H9 (cell line): ENCODE results near the gene SNX14. TPM values are rescaled to one million over a fixed set of nuclear protein-coding genes. Genes with fewer than 3 reads are reported as not detected.

Source experiments
- DNase-seq: peaks from one replicate; pipeline ENCODE4 v3.0.0-alpha.2; 2017
- H2AFZ ChIP-seq: one replicate; pipeline ENCODE4 v1.6.1; 2013; ENCODE audit warnings: mild to moderate bottlenecking, low read length, control low read depth, moderate library complexity
- H2AK5ac ChIP-seq: 2 replicates; pipeline ENCODE4 v1.6.1; 2013; ENCODE audit warnings: low read length, control low read depth, mixed read lengths; ENCODE audit not compliant: insufficient read length
- H2BK120ac ChIP-seq: one replicate; pipeline ENCODE4 v1.6.1; 2013; ENCODE audit warnings: low read depth, mild to moderate bottlenecking, low read length, control low read depth, inconsistent platforms; ENCODE audit not compliant: poor library complexity, severe bottlenecking
- H2BK12ac ChIP-seq: 2 replicates; pipeline ENCODE4 v1.6.1; 2013; ENCODE audit warnings: low read length, control low read depth, mixed read lengths, low read depth; ENCODE audit not compliant: insufficient read length
- H2BK15ac ChIP-seq: 2 replicates; pipeline ENCODE4 v1.6.1; 2013; ENCODE audit warnings: low read depth, low read length, control low read depth
- H2BK20ac ChIP-seq: one replicate; pipeline ENCODE4 v1.6.1; 2013; ENCODE audit warnings: low read depth, mild to moderate bottlenecking, low read length, control low read depth, inconsistent platforms; ENCODE audit not compliant: poor library complexity, severe bottlenecking
- H2BK5ac ChIP-seq: 2 replicates; pipeline ENCODE4 v1.6.1; 2013; ENCODE audit warnings: low read length, control low read depth, mixed read lengths; ENCODE audit not compliant: insufficient read length
- H3K14ac ChIP-seq: 2 replicates; pipeline ENCODE4 v1.6.1; 2013; ENCODE audit warnings: low read length, control low read depth; ENCODE audit not compliant: insufficient read depth
- H3K18ac ChIP-seq: 2 replicates; pipeline ENCODE4 v1.6.1; 2013; ENCODE audit warnings: low read depth, mild to moderate bottlenecking, mixed read lengths, low read length, control low read depth; ENCODE audit not compliant: insufficient read length
- H3K23ac ChIP-seq: 2 replicates; pipeline ENCODE4 v1.6.1; 2013; ENCODE audit warnings: low read length, control low read depth, mixed read lengths, low read depth; ENCODE audit not compliant: insufficient read length
- H3K23me2 ChIP-seq: 2 replicates; pipeline ENCODE4 v1.6.1; 2013; ENCODE audit warnings: low read depth, mild to moderate bottlenecking, mixed read lengths, low read length, control low read depth; ENCODE audit not compliant: insufficient read length, poor library complexity, severe bottlenecking
- H3K27ac ChIP-seq: 2 replicates; pipeline ENCODE4 v1.5.1; 2013; ENCODE audit warnings: low read length, control low read depth, mixed read lengths, low read depth; ENCODE audit not compliant: insufficient read length
- H3K27me3 ChIP-seq: 2 replicates; pipeline ENCODE4 v1.6.1; 2013; ENCODE audit warnings: low read length, control low read depth, inconsistent platforms; ENCODE audit not compliant: insufficient read depth
- H3K4ac ChIP-seq: 2 replicates; pipeline ENCODE4 v1.6.1; 2013; ENCODE audit warnings: low read depth, mild to moderate bottlenecking, control low read depth, inconsistent platforms, low read length, moderate library complexity
- H3K4me1 ChIP-seq: 2 replicates; pipeline ENCODE4 v1.6.1; 2013; ENCODE audit warnings: low read length, control low read depth, inconsistent platforms; ENCODE audit not compliant: insufficient read depth
- H3K4me2 ChIP-seq: 2 replicates; pipeline ENCODE4 v1.6.1; 2013; ENCODE audit warnings: low read length, control low read depth, mixed read lengths; ENCODE audit not compliant: insufficient read length, insufficient read depth
- H3K56ac ChIP-seq: 2 replicates; pipeline ENCODE4 v1.6.1; 2013; ENCODE audit warnings: low read depth, mild to moderate bottlenecking, mixed read lengths, low read length, control low read depth; ENCODE audit not compliant: insufficient read length
- H3K79me1 ChIP-seq: 2 replicates; pipeline ENCODE4 v1.6.1; 2013; ENCODE audit warnings: low read depth, mild to moderate bottlenecking, moderate library complexity, low read length, control low read depth, inconsistent platforms; ENCODE audit not compliant: insufficient read depth, poor library complexity, severe bottlenecking
- H3K79me2 ChIP-seq: 2 replicates; pipeline ENCODE4 v1.6.1; 2013; ENCODE audit warnings: low read length, control low read depth, inconsistent platforms; ENCODE audit not compliant: insufficient read depth
- H3K9ac ChIP-seq: 2 replicates; pipeline ENCODE4 v1.6.1; 2013; ENCODE audit warnings: low read length, control low read depth, mixed read lengths; ENCODE audit not compliant: insufficient read length; ENCODE audit errors: extremely low read depth
- H3K9me3 ChIP-seq: one replicate; pipeline ENCODE4 v1.6.1; 2013; ENCODE audit warnings: low read depth, low read length, inconsistent platforms; ENCODE audit not compliant: control insufficient read depth
- H3T11ph ChIP-seq: one replicate; pipeline ENCODE4 v1.6.1; 2013; ENCODE audit warnings: mild to moderate bottlenecking, low read length, control low read depth, inconsistent platforms
- H4K20me1 ChIP-seq: one replicate; pipeline ENCODE4 v1.6.1; 2013; ENCODE audit not compliant: control insufficient read depth, insufficient read length, insufficient read depth
- H4K5ac ChIP-seq: 2 replicates; pipeline ENCODE4 v1.6.1; 2013; ENCODE audit warnings: low read depth, mild to moderate bottlenecking, mixed read lengths, low read length, control low read depth; ENCODE audit not compliant: insufficient read length
- H4K8ac ChIP-seq: replicated peaks from 2 replicates; pipeline ENCODE4 v1.6.1; 2013; ENCODE audit warnings: low read length, control low read depth, mixed read lengths, low read depth; ENCODE audit not compliant: insufficient read length
- H4K91ac ChIP-seq: 2 replicates; pipeline ENCODE4 v1.6.1; 2013; ENCODE audit warnings: low read depth, mild to moderate bottlenecking, moderate library complexity, mixed read lengths, low read length, control low read depth; ENCODE audit not compliant: insufficient read length
- H3K27ac Mint-ChIP-seq, 3 experiments: 2 replicates in 2 of 3; 3 replicates in 1 of 3; pipeline ENCODE4 v1.8.0; 2020 to 2021; ENCODE audit warnings: mixed read lengths in 3 of 3, mild to moderate bottlenecking in 1 of 3, moderate library complexity in 1 of 3
- H3K27me3 Mint-ChIP-seq: 2 replicates; pipeline ENCODE4 v1.8.0; 2021; ENCODE audit warnings: low read depth, mild to moderate bottlenecking, moderate library complexity, mixed read lengths
- H3K36me3 Mint-ChIP-seq, 3 experiments: 2 replicates in 2 of 3; 3 replicates in 1 of 3; pipeline ENCODE4 v1.8.0; 2020 to 2021; ENCODE audit warnings: low read depth in 3 of 3, mixed read lengths in 3 of 3; ENCODE audit not compliant: insufficient read depth in 1 of 3
- H3K4me1 Mint-ChIP-seq, 2 experiments: 2 replicates each; pipeline ENCODE4 v1.8.0; 2020; ENCODE audit warnings: mixed read lengths in 2 of 2
- H3K4me3 Mint-ChIP-seq, 2 experiments: 2 replicates in 1 of 2; 3 replicates in 1 of 2; pipeline ENCODE4 v1.8.0; 2020 to 2021; ENCODE audit warnings: mild to moderate bottlenecking in 2 of 2, mixed read lengths in 2 of 2, moderate library complexity in 1 of 2
- H3K9me3 Mint-ChIP-seq, 2 experiments: 2 replicates in 1 of 2; 3 replicates in 1 of 2; pipeline ENCODE4 v1.8.0; 2020; ENCODE audit warnings: mild to moderate bottlenecking in 2 of 2, mixed read lengths in 2 of 2, moderate library complexity in 1 of 2
- CTCF ChIP-seq: fragments of 200-600 bp; sonication (generic); conservative IDR thresholded peaks from 3 replicates; pipeline ENCODE4 v1.8.0; 2021; ENCODE audit warnings: antibody characterized with exemption, mild to moderate bottlenecking
- WGBS: extraction: QIAGEN DNeasy Blood & Tissue Kit; methylation state at CpG from one replicate; pipeline ENCODE4 v1.1.7; 2013; ENCODE audit warnings: missing lambda C conversion rate, low lambda C conversion rate, mixed read lengths; ENCODE audit not compliant: insufficient read length; ENCODE audit errors: extremely low coverage; 5-methylcytosine and 5-hydroxymethylcytosine counted together
- total RNA-seq: library from RNA; stranded (reverse); gene quantifications from 2 replicates; pipeline ENCODE4 v1.2.1, GENCODE V29; 2021

SNX14 gene
- total RNA-seq, 1 experiment from 2014 or later, result 33.0 TPM

- H3K79me2 ChIP-seq, result no peaks in the 10 kb centered on the region
- no CpG with 5 or more reads among the region's 1 CpG for whole genome bisulfite sequencing
- H2BK120ac ChIP-seq, result no peak overlapping the region
These were observed 120.9 kb downstream of the SNX14 start for GRCh38 chr6:85472744-85473143.

More at GRCh38 chr6:85472744-85473143, 120.9 kb downstream of the SNX14 start:
- Histone ChIP-seq H3K9me3 (no peaks in the 10 kb centered on the region), H3K79me1 (no peaks in the 10 kb centered on the region), H4K8ac (no peak overlapping the region), H4K20me1 (no peaks in the 10 kb centered on the region), H2BK5ac (no peak overlapping the region), H3K27me3 (no peaks in the 10 kb centered on the region), H3K14ac (no peak overlapping the region), H2BK20ac (no peak overlapping the region), H2BK12ac (no peak overlapping the region), H3K23me2 (no peaks in the 10 kb centered on the region), H3K27ac (no peak overlapping the region), H3K4me2 (no peak overlapping the region), H3T11ph (no peak overlapping the region), H3K4me1 (no peaks in the 10 kb centered on the region), H2AK5ac (no peak overlapping the region), H4K91ac (no peak overlapping the region), H3K56ac (no peak overlapping the region), H4K5ac (no peak overlapping the region), H2BK15ac (no peak overlapping the region), H2AFZ (no peak overlapping the region), H3K23ac (no peak overlapping the region), H3K9ac (no peak overlapping the region), H3K4ac (no peak overlapping the region), H3K18ac (no peak overlapping the region)
- no peak overlapping the region for H3K4me3 Mint-ChIP-seq
- no peaks in the 10 kb centered on the region for H3K27me3 Mint-ChIP-seq
- H3K9me3 Mint-ChIP-seq, result peaks cover 10 to 15% of the 10 kb centered on the region in 2 experiments
- no peak overlapping the region for H3K27ac Mint-ChIP-seq
- peaks cover 0 to 13% (median 3%) of the 10 kb centered on the region in 3 experiments; a peak in 3 of 7 replicates for H3K36me3 Mint-ChIP-seq
- no peak for DNase-seq
- peaks cover 0 to 2% of the 10 kb centered on the region in 2 experiments; a peak in 2 of 4 replicates for H3K4me1 Mint-ChIP-seq
- TF ChIP-seq CTCF, result no peak
